ENCODE measurements around the gene PCDHGA1. TPM values are rescaled to one million over a fixed set of nuclear protein-coding genes. Genes with fewer than 3 reads are reported as not detected.
A peak's percentile ranks its signal among the peaks of the same experiment; 100 is the strongest.

Gene PCDHGA1
- total RNA-seq, 1 experiment from 2014 or later = 0.63 TPM

GRCh38 chr5:141558150-141558549 lies 227.8 kb downstream of the PCDHGA1 start:
- H3K4me2 ChIP-seq (ENCODE audit: insufficient read depth, insufficient read length, low read length) = peak overlapping the region; percentile 5
- H2BK15ac ChIP-seq (ENCODE audit: low read depth, low read length) = no peak overlapping the region
- no peak overlapping the region for H3T11ph ChIP-seq (ENCODE audit: low read length)
- H4K8ac ChIP-seq (replicated peaks; ENCODE audit: insufficient read length, low read depth, low read length) = no peak overlapping the region
- no peaks in the 10 kb centered on the region for H3K9me3 ChIP-seq (ENCODE audit: control insufficient read depth, low read depth, low read length)
- peaks cover 33 to 34% of the 10 kb centered on the region in 2 experiments for H3K4me1 Mint-ChIP-seq
- H3K9me3 Mint-ChIP-seq = no peaks in the 10 kb centered on the region; a peak in 1 of 5 replicates
- no peak overlapping the region for H2BK5ac ChIP-seq (ENCODE audit: insufficient read length, low read length)
- peaks cover 15 to 27% (median 17%) of the 10 kb centered on the region in 3 experiments; a peak in 5 of 7 replicates for H3K36me3 Mint-ChIP-seq (ENCODE audit: insufficient read depth in 1 of 3, low read depth in 3 of 3)
- H3K4ac ChIP-seq (ENCODE audit: low read depth, low read length) = no peak overlapping the region
- no peak overlapping the region for H2AK5ac ChIP-seq (ENCODE audit: insufficient read length, low read length)
- DNase-seq = peak; percentile 32
- no peak overlapping the region for H3K56ac ChIP-seq (ENCODE audit: insufficient read length, low read depth, low read length)
- H2AFZ ChIP-seq (ENCODE audit: low read length) = no peak overlapping the region
- H4K91ac ChIP-seq (ENCODE audit: insufficient read length, low read depth, low read length) = no peak overlapping the region
- peaks cover 3% of the 10 kb centered on the region for H3K23me2 ChIP-seq (ENCODE audit: insufficient read length, low read depth, low read length, poor library complexity, severe bottlenecking)
- H3K79me2 ChIP-seq (ENCODE audit: insufficient read depth, low read length) = no peaks in the 10 kb centered on the region
- peak overlapping the region; percentile 99 for H3K27ac Mint-ChIP-seq
- H3K27me3 ChIP-seq (ENCODE audit: insufficient read depth, low read length) = no peaks in the 10 kb centered on the region
- no peak overlapping the region for H3K18ac ChIP-seq (ENCODE audit: insufficient read length, low read depth, low read length)
- no peaks in the 10 kb centered on the region for H4K20me1 ChIP-seq (ENCODE audit: control insufficient read depth, insufficient read depth, insufficient read length)
- peaks cover 6% of the 10 kb centered on the region; the same call in 1 of the 2 replicates for H3K4me1 ChIP-seq (ENCODE audit: insufficient read depth, low read length)
- no peak overlapping the region for H3K23ac ChIP-seq (ENCODE audit: insufficient read length, low read depth, low read length)
- no peak overlapping the region for H4K5ac ChIP-seq (ENCODE audit: insufficient read length, low read depth, low read length)
- peak; percentile 1; the same call in 1 of the 3 replicates for TF ChIP-seq CTCF (conservative IDR thresholded peaks at IDR 0.05)
- H3K27ac ChIP-seq (ENCODE audit: insufficient read length, low read depth, low read length) = peak overlapping the region; percentile 5
- peak overlapping the region; percentile 21 to 33; a peak in 4 of 5 replicates for H3K4me3 Mint-ChIP-seq
- H3K14ac ChIP-seq (ENCODE audit: insufficient read depth, low read length) = no peak overlapping the region
- no peaks in the 10 kb centered on the region for H3K79me1 ChIP-seq (ENCODE audit: insufficient read depth, low read depth, low read length, poor library complexity, severe bottlenecking)
- no peak overlapping the region for H2BK12ac ChIP-seq (ENCODE audit: insufficient read length, low read depth, low read length)
- no peak overlapping the region for H2BK120ac ChIP-seq (ENCODE audit: low read depth, low read length, poor library complexity, severe bottlenecking)
- no peak overlapping the region for H2BK20ac ChIP-seq (ENCODE audit: low read depth, low read length, poor library complexity, severe bottlenecking)
- WGBS (ENCODE audit: extremely low coverage, insufficient read length, low lambda C conversion rate) = no CpG with 5 or more reads among the region's 6 CpGs
- no peaks in the 10 kb centered on the region for H3K27me3 Mint-ChIP-seq (ENCODE audit: low read depth)
- H3K9ac ChIP-seq (ENCODE audit: extremely low read depth, insufficient read length, low read length) = no peak overlapping the region
